Testis (tissue), 2 donors: Measurements from ENCODE around the gene ARL17B.
"Not testable (repeated sequence)": the region's sequence is repeated elsewhere in the genome, so short reads cannot be mapped to it uniquely, and the experiment has no call there.

ENCODE experiments used
- CTCF ChIP-seq, 3 experiments: fragments of 450-650 bp in 2 of 3; fragments of 200-600 bp in 1 of 3; sonication (generic) in 1 of 3; IDR thresholded peaks; one replicate each; pipeline ENCODE4 v1.5.1; 2016 to 2019; ENCODE audit warnings: antibody characterized with exemption in 3 of 3, mild to moderate bottlenecking in 2 of 3, moderate library complexity in 1 of 3
- POLR2A ChIP-seq: fragments of 450-650 bp; IDR thresholded peaks from one replicate; pipeline ENCODE4 v1.6.1; 2017; ENCODE audit warnings: antibody characterized with exemption, mild to moderate bottlenecking, moderate library complexity

GRCh38 chr17:46243928-46244327, 117.6 kb downstream of the ARL17B start:
- TF ChIP-seq POLR2A; CTCF (IDR thresholded peaks at IDR 0.05): not testable (repeated sequence)
